ENCODE results near the gene ITGB3.

Gene ITGB3

GRCh38 chr17:47272491-47272890, 18.9 kb downstream of the ITGB3 start:
- no peak overlapping the region for H3K4me3 ChIP-seq (ENCODE audit: control insufficient read depth, low read depth, low read length)
- no peak for TF ChIP-seq CTCF (conservative IDR thresholded peaks at IDR 0.05; ENCODE audit: control insufficient read depth, insufficient read depth, low read depth, low read length)
- DNase-seq (ENCODE audit: low read depth), result no peak

- no peak overlapping the region for H3K4me3 ChIP-seq (ENCODE audit: control insufficient read depth, low read depth, low read length)
- no peak for DNase-seq (ENCODE audit: low read depth)
- TF ChIP-seq CTCF (conservative IDR thresholded peaks at IDR 0.05; ENCODE audit: control insufficient read depth, insufficient read depth, low read depth, low read length), result no peak
Measured at GRCh38 chr17:47273245-47273644, 19.6 kb downstream of the ITGB3 start.

- no peak for DNase-seq (ENCODE audit: low read depth)
- no peak for TF ChIP-seq CTCF (conservative IDR thresholded peaks at IDR 0.05; ENCODE audit: control insufficient read depth, insufficient read depth, low read depth, low read length)
- no peak overlapping the region for H3K4me3 ChIP-seq (ENCODE audit: control insufficient read depth, low read depth, low read length)
Measured at GRCh38 chr17:47274319-47275069, 20.9 kb downstream of the ITGB3 start.

- no peak overlapping the region for H3K4me3 ChIP-seq (ENCODE audit: control insufficient read depth, low read depth, low read length)
- TF ChIP-seq CTCF (conservative IDR thresholded peaks at IDR 0.05; ENCODE audit: control insufficient read depth, insufficient read depth, low read depth, low read length), result no peak
- DNase-seq (ENCODE audit: low read depth), result peak; percentile 96
Measured at GRCh38 chr17:47275245-47275984, 21.8 kb downstream of the ITGB3 start.

GRCh38 chr17:47276444-47276843, 22.8 kb downstream of the ITGB3 start:
- no peak for DNase-seq (ENCODE audit: low read depth)
- no peak overlapping the region for H3K4me3 ChIP-seq (ENCODE audit: control insufficient read depth, low read depth, low read length)
- no peak for TF ChIP-seq CTCF (conservative IDR thresholded peaks at IDR 0.05; ENCODE audit: control insufficient read depth, insufficient read depth, low read depth, low read length)

GRCh38 chr17:47276868-47277267, 23.2 kb downstream of the ITGB3 start:
- no peak for TF ChIP-seq CTCF (conservative IDR thresholded peaks at IDR 0.05; ENCODE audit: control insufficient read depth, insufficient read depth, low read depth, low read length)
- DNase-seq (ENCODE audit: low read depth), result peak; percentile 92
- H3K4me3 ChIP-seq (ENCODE audit: control insufficient read depth, low read depth, low read length), result no peak overlapping the region

All from fibroblast of mammary gland (primary cell).